Measurements from ENCODE around the gene OR2B2.

The OR2B2 gene

DNA sequence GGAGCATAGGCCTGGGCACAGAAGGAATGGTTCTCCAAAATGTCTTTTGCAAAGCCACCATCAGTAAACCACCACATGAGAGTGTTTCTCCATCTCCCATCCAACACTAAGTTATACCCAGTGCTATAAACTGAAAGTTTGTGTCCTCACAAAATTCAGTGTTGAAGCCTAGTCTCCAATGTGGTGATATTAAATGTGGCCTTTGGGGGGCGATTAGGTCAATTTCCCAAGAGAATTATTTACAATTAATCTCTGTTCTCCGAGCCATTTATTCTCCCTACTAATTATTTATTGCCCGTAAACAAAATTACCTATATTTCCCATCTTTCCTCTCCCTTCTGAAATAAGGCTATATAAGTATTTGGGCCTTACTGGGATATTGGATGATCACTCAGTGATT is 26.1 kb downstream of the OR2B2 start:
- no peak overlapping the region for H3K4me3 ChIP-seq (ENCODE audit: low read depth, low read length)
- no peak for DNase-seq (ENCODE audit: low read depth)
- no peak for TF ChIP-seq CTCF (IDR thresholded peaks at IDR 0.05; ENCODE audit: insufficient read depth, low read depth, low read length, missing control alignments)

- no peak for DNase-seq (ENCODE audit: low read depth)
- no peak overlapping the region for H3K4me3 ChIP-seq (ENCODE audit: low read depth, low read length)
- TF ChIP-seq CTCF (IDR thresholded peaks at IDR 0.05; ENCODE audit: insufficient read depth, low read depth, low read length, missing control alignments), result no peak
Observed at GRCh38 chr6:27883136-27883535, 29.1 kb downstream of the OR2B2 start.

GRCh38 chr6:27882624-27883023 is 29.6 kb downstream of the OR2B2 start:
- TF ChIP-seq CTCF (IDR thresholded peaks at IDR 0.05; ENCODE audit: insufficient read depth, low read depth, low read length, missing control alignments), result no peak
- DNase-seq (ENCODE audit: low read depth), result no peak
- no peak overlapping the region for H3K4me3 ChIP-seq (ENCODE audit: low read depth, low read length)

GRCh38 chr6:27879837-27880236 is 32.4 kb downstream of the OR2B2 start:
- TF ChIP-seq CTCF (IDR thresholded peaks at IDR 0.05; ENCODE audit: insufficient read depth, low read depth, low read length, missing control alignments), result no peak
- no peak for DNase-seq (ENCODE audit: low read depth)

GRCh38 chr6:27874016-27874415 is 38.2 kb downstream of the OR2B2 start:
- no peak for DNase-seq (ENCODE audit: low read depth)
- peak overlapping the region; percentile 70 for H3K4me3 ChIP-seq (ENCODE audit: low read depth, low read length)
- no peak for TF ChIP-seq CTCF (IDR thresholded peaks at IDR 0.05; ENCODE audit: insufficient read depth, low read depth, low read length, missing control alignments)

More at GRCh38 chr6:27879837-27880236, 32.4 kb downstream of the OR2B2 start:
- no peak overlapping the region for H3K4me3 ChIP-seq (ENCODE audit: low read depth, low read length)

- DNase-seq (ENCODE audit: low read depth), result peak; percentile 97
- no peak for TF ChIP-seq CTCF (IDR thresholded peaks at IDR 0.05; ENCODE audit: insufficient read depth, low read depth, low read length, missing control alignments)
- peak overlapping the region; percentile 70 for H3K4me3 ChIP-seq (ENCODE audit: low read depth, low read length)
Observed at GRCh38 chr6:27873021-27873940, 38.9 kb downstream of the OR2B2 start.

Data from GM12865 (cell line).